MCF 10A (cell line): ENCODE measurements around the gene RERG. TPM values are rescaled to one million over a fixed set of nuclear protein-coding genes. Genes with fewer than 3 reads are reported as not detected.

Source experiments
- BruUV-seq: library from RNA; stranded (reverse); fragments of 400-500 nt; replicated peaks from 2 replicates; lab custom pipeline; 2021; lab: Mats Ljungman, UMichigan
- CTCF ChIA-PET: fragments of 300-600 bp; sonication (Branson Sonifier 250); formaldehyde crosslinking; extraction: SDS; loops from one replicate; lab custom pipeline; 2021; ENCODE audit warnings: antibody characterized with exemption, inconsistent platforms; lab: Yijun Ruan, JAX
- POLR2A ChIA-PET: fragments of 300-600, 350-650 bp; sonication (Branson Sonifier 250); formaldehyde crosslinking; extraction: SDS; loops from one replicate; lab custom pipeline; 2020; ENCODE audit warnings: antibody characterized with exemption, inconsistent platforms; lab: Yijun Ruan, JAX
- DNase-seq: peaks from one replicate; pipeline ENCODE4 v3.0.0-alpha.2; 2018; ENCODE audit not compliant: unreplicated experiment
- H3K27ac Mint-ChIP-seq: one replicate; pipeline ENCODE4 v1.8.0; 2022; ENCODE audit warnings: mild to moderate bottlenecking, low read depth, mixed read lengths; ENCODE audit not compliant: unreplicated experiment
- H3K27me3 Mint-ChIP-seq: one replicate; pipeline ENCODE4 v1.8.0; 2022; ENCODE audit warnings: mixed read lengths; ENCODE audit not compliant: insufficient read depth, unreplicated experiment
- H3K36me3 Mint-ChIP-seq: one replicate; pipeline ENCODE4 v1.8.0; 2022; ENCODE audit warnings: mild to moderate bottlenecking, moderate library complexity, mixed read lengths; ENCODE audit not compliant: insufficient read depth, unreplicated experiment
- H3K4me1 Mint-ChIP-seq: one replicate; pipeline ENCODE4 v1.8.0; 2022; ENCODE audit warnings: mixed read lengths; ENCODE audit not compliant: insufficient read depth, unreplicated experiment
- H3K4me3 Mint-ChIP-seq: one replicate; pipeline ENCODE4 v1.8.0; 2022; ENCODE audit warnings: mild to moderate bottlenecking, moderate library complexity, mixed read lengths; ENCODE audit not compliant: unreplicated experiment
- H3K9me3 Mint-ChIP-seq: one replicate; pipeline ENCODE4 v1.8.0; 2022; ENCODE audit warnings: mixed read lengths; ENCODE audit not compliant: unreplicated experiment
- CTCF ChIP-seq: fragments of 200-600 bp; IDR thresholded peaks from one replicate; pipeline ENCODE4 v1.8.0; 2022; ENCODE audit warnings: antibody characterized with exemption, mild to moderate bottlenecking; ENCODE audit not compliant: unreplicated experiment
- intact Hi-C: fragments of 100-400 bp; cut with micrococcal nuclease; formaldehyde crosslinking; loops from 2 replicates; pipeline ENCODE4 v1.14.1; 2022
- total RNA-seq: library from RNA; stranded (reverse); gene quantifications from 2 replicates; pipeline ENCODE4 v1.2.3, GENCODE V29; 2022

Gene RERG
- total RNA-seq, 1 experiment from 2014 or later: 16.5 TPM

- Mint-ChIP-seq H3K36me3 (peaks cover 5% of the 10 kb centered on the region), H3K9me3 (peaks cover 5% of the 10 kb centered on the region), H3K27ac (peak overlapping the region; percentile 21), H3K27me3 (no peaks in the 10 kb centered on the region), H3K4me3 (no peak overlapping the region), H3K4me1 (peaks cover 7% of the 10 kb centered on the region)
- ChIA-PET POLR2A (interaction anchor here (0.8 kb wide), 1 partner anchor 10 kb away, joined by 4 read pairs; no protein-coding TSS in a partner anchor), CTCF (interaction anchor here (0.6 to 1.6 kb wide), 2 partner anchors 90 to 362 kb away, joined by 3 to 6 read pairs; partner anchors contain the start of gene RERG)
- no peak for TF ChIP-seq CTCF
- BruUV-seq: no TSS peak
- intact Hi-C loops: no loop called here
- peak; percentile 61 for DNase-seq
These were observed 89.8 kb downstream of the RERG start for GRCh38 chr12:15131431-15131830.

GRCh38 chr12:15130541-15130940, 90.7 kb downstream of the RERG start:
- Mint-ChIP-seq H3K36me3 (peaks cover 5% of the 10 kb centered on the region), H3K9me3 (peaks cover 5% of the 10 kb centered on the region), H3K4me3 (no peak overlapping the region), H3K27ac (no peak overlapping the region), H3K27me3 (no peaks in the 10 kb centered on the region), H3K4me1 (peaks cover 7% of the 10 kb centered on the region)
- POLR2A ChIA-PET: no interaction called here
- DNase-seq: no peak
- no TSS peak for BruUV-seq
- no peak for TF ChIP-seq CTCF
- intact Hi-C loops: no loop called here
- CTCF ChIA-PET: interaction anchor here (0.7 kb wide), 1 partner anchor 1539 kb away, joined by 4 read pairs; no protein-coding TSS in a partner anchor

GRCh38 chr12:15123401-15123800, 97.8 kb downstream of the RERG start:
- intact Hi-C loops: no loop called here
- no peak for DNase-seq
- Mint-ChIP-seq H3K9me3 (no peaks in the 10 kb centered on the region), H3K27ac (no peak overlapping the region), H3K27me3 (no peaks in the 10 kb centered on the region), H3K36me3 (peaks cover 11% of the 10 kb centered on the region), H3K4me3 (no peak overlapping the region), H3K4me1 (no peaks in the 10 kb centered on the region)
- no peak for TF ChIP-seq CTCF
- no TSS peak for BruUV-seq
- CTCF ChIA-PET: interaction anchor here (0.7 kb wide), 1 partner anchor 1391 kb away, joined by 3 read pairs; no protein-coding TSS in a partner anchor
- POLR2A ChIA-PET: interaction anchor here (1.0 kb wide), 1 partner anchor 11 kb away, joined by 3 read pairs; no protein-coding TSS in a partner anchor

- H3K27ac Mint-ChIP-seq: no peak overlapping the region
These were observed 98.9 kb downstream of the RERG start for GRCh38 chr12:15122344-15122743.

More at GRCh38 chr12:15122344-15122743, 98.9 kb downstream of the RERG start:
- H3K4me3 Mint-ChIP-seq: no peak overlapping the region
- BruUV-seq: no TSS peak
- peaks cover 11% of the 10 kb centered on the region for H3K36me3 Mint-ChIP-seq
- intact Hi-C loops: no loop called here
- no peaks in the 10 kb centered on the region for H3K4me1 Mint-ChIP-seq
- no peaks in the 10 kb centered on the region for H3K9me3 Mint-ChIP-seq
- TF ChIP-seq CTCF: no peak
- CTCF ChIA-PET: interaction anchor here (0.7 kb wide), 1 partner anchor 147 kb away, joined by 3 read pairs; no protein-coding TSS in a partner anchor
- POLR2A ChIA-PET: interaction anchor here (1.0 kb wide), 1 partner anchor 12 kb away, joined by 3 read pairs; no protein-coding TSS in a partner anchor
- H3K27me3 Mint-ChIP-seq: no peaks in the 10 kb centered on the region
- no peak for DNase-seq
